Stimulated activated CD8-positive, alpha-beta memory T cell treated with anti-CD3 and anti-CD28 coated beads, Interleukin-7, amount 100 ng/mL, for 4 hours (primary cell): ENCODE measurements around the gene TMEM150C.
"Not testable (repeated sequence)": the region's sequence is repeated elsewhere in the genome, so short reads cannot be mapped to it uniquely, and the experiment has no call there.

ENCODE experiments used
- DNase-seq, 2 donors: peaks; one replicate each; pipeline ENCODE4 v3.0.0-alpha.2; 2020; ENCODE audit warnings: low read depth in 2 of 2

Gene TMEM150C

DNA sequence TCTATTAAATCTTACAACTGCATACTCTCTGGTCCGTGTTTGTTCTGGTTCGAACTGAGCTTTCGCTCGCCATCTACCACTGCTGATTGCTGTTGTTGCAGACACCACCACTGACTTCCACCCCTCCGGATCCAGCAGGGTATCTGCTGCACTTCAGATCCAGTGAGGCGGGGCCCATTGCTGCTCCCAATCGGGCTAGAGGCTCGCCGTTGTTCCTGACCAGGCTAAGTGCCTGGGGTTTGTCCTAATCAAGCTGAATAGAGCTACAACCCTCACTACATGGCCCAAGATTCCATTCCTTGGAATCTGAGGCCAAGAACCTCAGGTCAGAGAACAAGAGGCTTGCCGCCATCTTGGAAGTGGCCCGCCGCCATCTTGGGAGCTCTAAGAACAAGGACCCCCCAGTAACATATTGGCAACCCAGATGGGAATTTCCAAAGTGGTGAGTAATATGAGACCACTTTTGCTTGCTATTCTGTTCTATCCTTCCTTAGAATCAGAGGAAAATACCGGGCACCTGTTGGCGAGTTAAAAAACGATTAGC is 88.1 kb downstream of the TMEM150C start:
- DNase-seq = no peak

DNA sequence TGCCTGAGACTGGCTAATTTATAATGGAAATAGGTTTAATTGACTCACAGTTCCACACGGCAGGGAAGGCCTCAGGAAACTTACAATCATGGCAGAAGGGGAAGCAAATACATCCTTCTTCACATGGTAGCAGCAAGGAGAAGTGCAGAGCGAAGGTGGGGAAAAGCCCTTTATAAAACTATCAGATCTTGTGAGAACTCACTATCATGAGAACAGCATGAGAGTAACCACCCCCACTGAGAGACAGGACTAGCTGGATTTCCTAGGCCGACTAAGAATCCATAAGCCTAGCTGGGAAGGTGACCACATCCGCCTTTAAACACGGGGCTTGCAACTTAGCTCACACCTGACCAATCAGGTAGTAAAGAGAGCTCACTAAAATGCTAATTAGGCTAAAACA is 88.7 kb downstream of the TMEM150C start:
- not testable (repeated sequence) for DNase-seq

DNA sequence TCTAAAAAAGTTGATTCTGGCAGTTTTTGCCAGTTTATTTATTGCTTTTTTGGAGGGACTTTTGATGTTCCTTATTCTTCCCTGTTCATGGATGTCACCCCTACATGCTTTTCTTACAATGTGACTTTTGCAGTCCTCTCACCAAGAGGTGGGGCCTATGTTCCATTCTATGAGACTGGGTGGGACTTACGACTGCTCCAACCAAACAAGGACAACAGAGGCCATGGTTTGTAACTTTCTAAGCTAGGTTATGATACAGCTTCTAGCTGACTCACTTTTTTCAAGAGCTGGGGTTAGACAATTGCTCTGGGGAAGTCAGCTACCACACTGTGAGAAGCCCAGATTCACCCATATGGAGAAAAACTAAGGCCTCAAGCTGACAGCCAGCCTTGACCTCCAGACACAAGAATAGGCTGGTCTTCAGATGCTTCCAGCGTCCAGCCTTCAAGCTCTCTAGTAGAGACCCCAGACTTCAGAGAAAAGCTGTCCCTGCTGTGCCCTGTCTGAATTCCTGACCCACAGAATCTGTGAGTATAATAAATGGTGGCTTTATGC is 91.9 kb downstream of the TMEM150C start:
- no peak for DNase-seq

DNA sequence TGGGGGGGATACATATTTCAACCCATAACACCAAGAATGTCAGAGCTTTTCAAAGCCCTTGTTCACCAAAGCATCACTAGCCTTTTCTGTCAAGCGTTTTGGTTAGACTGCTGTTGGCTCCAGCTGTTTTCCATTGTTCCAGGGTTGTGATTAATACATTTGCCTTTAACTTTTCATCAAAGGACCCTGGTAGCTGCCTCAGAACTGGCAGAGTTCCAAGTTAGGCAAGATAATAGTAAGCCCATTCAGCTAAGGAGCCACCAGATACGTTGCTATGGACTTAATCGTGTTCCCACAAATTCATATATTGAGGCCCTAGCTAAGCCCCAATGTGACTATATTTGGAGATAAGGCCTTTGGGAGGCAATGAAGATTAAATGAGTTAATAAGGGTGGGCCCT is 94.3 kb downstream of the TMEM150C start:
- DNase-seq = no peak

DNA sequence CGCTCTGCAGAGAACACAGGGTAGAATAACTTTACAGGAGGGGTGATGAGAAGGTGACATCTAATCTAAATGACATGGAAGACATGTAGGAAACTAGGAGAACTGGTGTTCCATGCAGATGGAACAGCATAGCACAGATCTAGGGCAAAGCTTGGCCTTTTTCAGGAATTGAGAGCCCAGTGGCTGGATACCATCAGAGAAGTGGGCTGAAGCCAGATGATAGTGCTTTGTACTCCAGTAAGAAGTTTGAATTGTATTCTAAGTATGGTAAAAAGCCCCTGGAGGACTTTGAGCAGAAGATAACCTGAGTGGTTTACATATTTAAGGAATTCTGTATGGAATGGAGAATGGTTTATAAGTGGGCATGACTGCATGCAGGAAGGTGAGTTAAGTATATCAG is 98.6 kb downstream of the TMEM150C start:
- DNase-seq = no peak

DNA sequence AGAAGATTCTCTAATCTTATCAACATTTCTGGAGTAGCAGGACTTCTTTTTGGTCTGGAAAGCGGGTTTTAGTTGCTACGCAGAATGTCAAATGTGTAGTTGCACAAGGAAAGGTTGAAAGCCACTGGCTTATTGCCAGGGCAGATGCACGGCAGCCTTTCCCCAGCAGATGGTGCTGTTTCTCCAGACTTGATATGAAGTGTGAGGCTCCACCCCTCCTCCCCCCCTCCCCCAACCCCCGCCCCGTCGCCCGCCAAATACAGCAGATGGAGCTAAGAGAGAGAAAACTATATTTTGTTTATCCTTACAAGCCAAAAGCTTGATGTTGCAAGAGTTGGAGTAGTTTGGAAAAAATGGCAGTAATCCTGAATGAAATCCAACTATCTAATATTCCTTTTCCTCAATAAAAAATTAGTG is 99.4 kb downstream of the TMEM150C start:
- DNase-seq = peak; percentile 60 to 72

DNA sequence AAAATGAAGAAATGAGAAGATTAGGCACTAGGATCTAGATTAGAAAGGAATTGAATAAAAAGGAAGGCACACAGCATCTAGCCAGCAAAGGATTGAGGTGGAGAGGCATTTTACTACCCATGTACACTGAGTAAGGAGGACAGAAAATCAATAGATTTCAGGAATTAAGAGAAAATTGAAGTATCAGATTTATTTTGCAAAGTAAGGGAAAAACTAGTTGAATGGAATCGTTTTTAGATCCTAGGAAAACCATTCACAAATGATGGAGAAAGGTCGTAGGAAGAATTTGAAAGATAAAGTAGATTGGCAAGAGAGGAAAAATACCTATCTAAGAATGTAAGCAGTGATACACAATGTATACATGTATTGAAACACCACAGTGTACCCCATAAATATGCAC is 100.1 kb downstream of the TMEM150C start:
- DNase-seq = no peak

DNA sequence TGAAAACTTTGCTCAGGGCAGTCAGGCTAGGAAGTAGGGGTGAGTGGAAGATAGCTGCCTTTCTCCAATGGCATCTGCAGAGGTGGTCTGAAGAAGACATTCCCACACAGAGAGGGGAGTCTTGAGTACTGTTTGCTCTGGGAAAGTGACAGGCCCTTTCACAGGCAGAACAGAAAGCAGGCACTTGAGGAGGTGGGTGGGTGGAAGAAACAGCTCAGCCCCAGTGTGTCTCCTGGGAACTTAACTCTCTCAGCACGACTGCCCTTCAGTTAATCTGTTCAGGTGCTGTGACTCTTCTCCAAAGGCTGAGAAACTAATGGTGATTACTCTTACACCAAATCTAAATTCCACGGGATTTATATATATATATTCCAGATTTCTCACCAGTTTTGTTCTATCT is 103.1 kb downstream of the TMEM150C start:
- no peak for DNase-seq

DNA sequence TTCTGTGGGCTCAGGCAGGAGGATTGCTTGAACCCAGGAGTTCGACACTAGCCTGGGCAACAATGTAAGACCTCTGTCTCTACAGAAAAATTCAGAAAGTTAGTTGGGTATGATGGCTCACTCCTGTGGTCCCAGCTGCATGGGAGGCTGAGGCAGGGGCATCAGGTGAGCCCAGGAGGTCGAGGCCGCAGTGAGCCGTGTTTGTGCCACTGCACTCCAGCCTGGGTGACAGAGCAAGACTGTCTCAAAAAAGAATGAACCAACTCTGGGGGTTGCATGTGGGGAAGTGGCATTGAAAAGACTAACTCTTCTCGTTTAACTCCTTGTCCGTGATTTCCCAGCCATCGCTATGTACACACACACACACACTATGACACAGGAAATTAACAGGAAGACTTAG is 104.5 kb downstream of the TMEM150C start:
- no peak for DNase-seq

DNA sequence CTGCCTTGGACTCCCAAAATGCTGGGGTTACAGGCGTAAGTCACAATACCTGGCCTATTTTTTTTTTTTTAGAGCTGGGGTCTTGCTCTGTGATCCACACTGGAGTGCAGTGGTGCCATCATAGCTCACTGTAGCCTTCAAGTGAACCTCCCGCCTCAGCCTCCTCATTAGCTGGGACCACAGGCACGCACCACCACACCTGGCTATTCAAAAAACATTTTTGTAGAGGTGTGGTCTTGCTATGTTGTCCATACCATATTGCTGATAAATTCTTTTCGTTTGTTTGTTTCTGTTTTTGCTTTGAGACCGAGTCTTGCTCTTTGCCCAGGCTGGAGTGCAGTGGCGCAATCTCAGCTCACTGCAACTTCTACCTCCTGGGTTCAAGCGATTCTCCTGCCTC is 109.8 kb downstream of the TMEM150C start:
- DNase-seq = no peak

DNA sequence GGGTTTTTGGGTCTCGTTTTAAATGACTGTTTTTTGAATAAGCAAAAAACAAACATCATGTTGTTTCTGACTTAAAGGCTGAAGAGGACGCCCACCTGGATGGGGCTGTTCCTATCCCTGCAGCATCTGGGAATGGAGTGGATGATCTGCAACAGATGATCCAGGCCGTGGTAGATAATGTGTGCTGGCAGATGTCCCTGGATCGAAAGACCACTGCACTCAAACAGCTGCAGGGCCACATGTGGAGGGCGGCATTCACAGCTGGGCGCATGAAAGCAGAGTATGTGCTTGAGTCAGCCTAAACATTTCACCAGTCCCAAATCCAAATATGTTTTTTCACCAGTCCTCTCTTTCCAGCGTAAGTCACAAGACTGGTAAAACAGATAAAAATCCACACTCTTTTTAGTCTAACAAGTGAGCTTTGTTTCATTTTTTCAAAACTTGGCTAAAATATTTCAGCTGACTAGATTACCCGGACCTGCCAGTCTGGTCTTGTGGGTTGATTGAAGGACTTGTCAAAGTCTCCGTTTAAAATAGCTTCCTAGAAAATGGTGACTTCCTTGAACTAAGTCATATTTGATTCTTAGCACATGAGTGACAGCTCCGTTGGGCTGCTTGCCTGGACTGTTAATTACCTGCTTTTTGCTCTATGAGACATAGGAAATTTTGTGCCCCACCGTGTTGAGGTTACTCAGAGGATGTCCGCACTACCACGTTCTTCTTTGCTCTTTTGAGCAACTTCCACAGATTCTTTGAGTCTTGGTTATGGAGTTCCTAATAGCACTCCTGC is 110.6 kb downstream of the TMEM150C start:
- no peak for DNase-seq

DNA sequence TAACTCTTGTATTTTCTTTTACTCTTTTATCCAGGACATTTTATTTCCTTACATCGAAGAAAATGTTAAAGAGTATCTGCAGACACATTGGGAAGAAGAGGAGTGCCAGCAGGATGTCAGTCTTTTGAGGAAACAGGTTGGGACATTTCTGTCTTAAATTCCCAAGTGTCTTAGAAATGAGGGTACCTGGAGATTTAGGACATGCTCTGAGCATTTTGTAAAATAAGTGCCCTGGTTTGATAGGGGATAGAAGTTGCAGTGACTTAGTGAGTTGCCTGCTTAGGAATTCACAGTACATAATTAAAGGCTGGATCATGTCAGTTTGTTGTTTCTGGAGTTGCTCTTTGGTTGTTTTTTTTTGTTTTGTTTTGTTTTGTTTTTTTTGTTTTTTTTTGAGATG is 113.9 kb downstream of the TMEM150C start:
- no peak for DNase-seq

DNA sequence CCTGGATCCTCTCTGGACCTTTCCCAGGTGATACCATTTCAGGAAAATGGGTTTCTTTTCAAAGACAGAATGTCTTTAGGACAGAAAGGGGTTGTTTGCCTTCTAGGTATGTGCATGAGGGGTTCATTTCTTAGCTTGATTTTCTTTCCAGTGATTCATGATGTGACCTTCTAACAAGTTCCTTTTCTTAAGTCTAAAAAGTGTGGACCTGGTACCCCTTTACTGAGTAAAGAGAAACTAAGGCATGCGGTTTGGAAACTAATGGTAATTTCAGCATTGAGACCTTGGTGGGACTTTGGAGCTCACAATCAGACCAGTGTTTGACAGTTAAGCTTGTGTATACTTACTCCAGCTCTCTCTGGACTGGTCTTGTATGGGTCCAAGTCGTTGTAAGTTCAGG is 122.7 kb downstream of the TMEM150C start:
- no peak for DNase-seq

DNA sequence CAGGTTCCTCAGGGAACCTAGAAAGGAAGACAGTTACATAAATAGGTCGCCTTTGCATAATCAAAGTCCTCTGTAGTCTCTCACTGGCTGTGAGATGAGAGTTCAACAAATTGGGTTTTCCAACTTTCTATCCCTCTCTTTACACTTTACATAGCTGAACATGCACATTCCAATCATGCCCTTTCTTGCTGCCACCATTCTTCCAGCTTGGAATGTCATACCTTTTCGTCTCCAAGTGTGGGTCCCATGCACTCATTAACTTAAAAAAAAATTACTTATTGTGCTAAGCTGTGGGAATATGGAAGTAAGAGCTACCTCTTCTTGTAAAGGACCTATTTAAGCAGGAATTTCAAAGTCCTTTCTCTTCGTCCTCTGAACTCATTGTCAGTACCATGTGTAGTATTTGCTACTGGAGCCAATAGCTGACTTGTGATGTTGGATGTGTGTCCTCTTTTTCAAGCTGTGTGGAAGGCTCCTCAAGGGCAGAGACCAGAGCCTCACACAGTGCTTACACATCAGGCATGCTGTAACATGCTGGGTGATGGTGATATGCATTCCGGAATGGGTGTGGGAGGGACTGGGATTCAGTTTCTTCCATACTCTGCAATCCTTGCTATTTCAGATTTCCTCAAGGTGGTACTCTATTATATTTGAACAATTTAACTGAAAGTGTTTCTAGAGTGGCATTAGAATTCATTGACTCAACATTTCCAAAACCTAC is 124.3 kb downstream of the TMEM150C start:
- no peak for DNase-seq

DNA sequence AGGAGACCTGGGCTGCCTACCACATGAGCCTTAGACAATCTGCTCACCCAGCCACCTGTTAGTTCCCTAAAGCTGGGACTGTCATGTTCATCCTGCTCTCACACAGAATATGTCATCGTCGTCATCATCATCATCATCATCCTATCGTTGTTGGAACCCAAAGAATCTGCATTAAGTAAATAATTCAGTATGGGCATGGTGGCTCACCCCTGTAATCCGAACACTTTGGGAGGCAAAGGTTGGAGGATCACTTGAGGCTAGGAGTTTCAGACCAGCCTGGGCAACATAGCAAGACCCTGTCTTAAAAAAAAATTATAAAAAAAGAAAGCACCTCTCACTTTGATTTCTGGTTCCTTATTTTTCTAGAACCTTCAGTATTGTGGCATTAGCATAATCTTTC is 125.0 kb downstream of the TMEM150C start:
- DNase-seq = no peak

DNA sequence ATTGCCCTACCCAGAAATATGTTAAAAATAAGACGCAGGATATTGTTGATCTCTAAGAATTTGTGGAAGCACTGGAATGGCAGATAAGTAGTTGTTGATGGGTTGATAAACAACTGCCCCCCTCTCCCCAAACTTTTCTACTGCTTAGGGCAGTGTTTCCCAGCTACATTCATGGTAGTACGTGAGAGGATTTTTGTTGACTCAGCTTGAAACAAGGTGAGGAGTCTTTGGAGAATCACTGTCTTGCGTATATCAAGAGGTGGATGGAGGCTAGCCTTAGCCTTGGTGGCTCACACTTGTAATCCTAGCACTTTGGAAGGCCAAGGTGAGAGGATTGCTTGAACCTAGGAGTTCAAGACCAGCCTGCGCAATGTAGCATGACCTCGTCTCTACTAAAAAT is 125.7 kb downstream of the TMEM150C start:
- no peak for DNase-seq

DNA sequence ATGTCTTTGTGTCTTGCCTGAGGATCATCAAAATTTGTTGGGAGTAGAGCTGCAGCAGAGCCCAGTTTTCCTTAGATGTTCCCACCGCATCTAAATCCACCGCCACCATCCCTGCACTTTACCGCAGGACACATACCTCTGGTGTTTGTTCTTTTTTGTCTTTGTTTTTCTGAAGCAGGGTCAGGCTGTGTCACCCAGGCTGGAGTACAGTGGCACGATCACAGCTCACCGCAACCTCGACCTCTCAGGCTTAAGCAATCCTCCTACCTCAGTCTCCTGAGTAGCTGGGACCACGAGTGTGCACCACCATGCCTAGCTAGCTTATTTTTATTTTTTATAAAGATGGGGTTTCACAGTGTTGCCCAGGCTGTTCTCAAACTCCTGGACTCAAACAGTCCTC is 126.8 kb downstream of the TMEM150C start:
- DNase-seq = no peak

DNA sequence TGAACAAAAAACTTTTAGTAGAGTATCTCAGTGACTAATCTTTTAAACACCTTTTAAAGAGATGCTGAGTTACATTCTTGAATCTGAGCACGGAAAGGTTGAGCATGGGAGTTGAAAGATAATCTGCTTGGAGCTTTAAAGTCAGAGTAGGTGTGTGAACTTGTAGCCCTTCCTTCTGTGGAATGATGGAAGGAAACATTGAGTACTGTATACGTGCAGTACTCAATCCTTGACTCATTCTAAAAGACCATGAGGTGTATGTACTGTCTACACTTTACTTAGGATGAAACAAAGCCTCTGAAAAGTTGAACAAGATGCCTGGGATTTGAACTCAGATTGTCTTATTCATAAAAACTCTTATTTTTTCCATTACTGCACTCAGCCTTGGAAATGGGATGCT is 128.0 kb downstream of the TMEM150C start:
- no peak for DNase-seq
